Placental pericyte (primary cell): Measurements from ENCODE around the gene ALG1. TPM values are rescaled to one million over a fixed set of nuclear protein-coding genes. Genes with fewer than 3 reads are reported as not detected.

Experiments
- total RNA-seq: library from RNA; depleted of rRNA; stranded (reverse); fragments of >200 nt; gene quantifications from 2 replicates; pipeline ENCODE4 v1.2.3, GENCODE V29; 2012

ALG1 gene
- total RNA-seq = 37.6 and 50.5 TPM in 2 replicates

GRCh38 chr16:5071681-5072333 is at the start of gene ALG1:
Gene ALG1 (plus strand): TSS chr16:5071843. CDS start chr16:5071850, 7 bp downstream.

GRCh38 chr16:5033256-5034166 is 38.1 kb upstream of the ALG1 start, which contains the start of gene NAGPA:
Gene NAGPA (minus strand): TSS chr16:5033935. CDS start chr16:5033914, 21 bp downstream.

GRCh38 chr16:5065813-5066212 is 5.8 kb upstream of the ALG1 start, which contains the start of gene C16orf89:
Gene C16orf89 (minus strand): TSS chr16:5065956. CDS start chr16:5065908, 48 bp downstream.

GRCh38 chr16:5097470-5098220 is 26.0 kb downstream of the ALG1 start, which contains the start of gene EEF2KMT:
Gene EEF2KMT (minus strand): TSS chr16:5097795. CDS start chr16:5097739, 56 bp downstream.

Other genes with a start within 250 kb of the ALG1 start
- gene GLYR1, start 224.6 kb upstream of the ALG1 start, total RNA-seq = 40.5 and 57.8 TPM in 2 replicates
- 28.2 and 30.4 TPM in 2 replicates for gene UBN1, start 224.4 kb upstream of the ALG1 start, total RNA-seq
- 0.72 and 5.3 TPM in 2 replicates for gene PPL, start 134.7 kb upstream of the ALG1 start, total RNA-seq
- not detected in 2 replicates for gene SEC14L5, start 113.5 kb upstream of the ALG1 start, total RNA-seq
- 18.2 and 25.8 TPM in 2 replicates for gene NAGPA, start 37.9 kb upstream of the ALG1 start, total RNA-seq
- gene C16orf89, start 5.9 kb upstream of the ALG1 start, total RNA-seq = 0.22 TPM in 1 of 2 replicates, not detected in the other
- gene EEF2KMT, start 26.0 kb downstream of the ALG1 start, total RNA-seq = 7.9 and 17.8 TPM in 2 replicates